ENCODE measurements around the gene ERCC1.

GRCh38 chr19:45368737-45369340, 54.9 kb downstream of the ERCC1 start:
- TF ChIP-seq, protein P1, sequence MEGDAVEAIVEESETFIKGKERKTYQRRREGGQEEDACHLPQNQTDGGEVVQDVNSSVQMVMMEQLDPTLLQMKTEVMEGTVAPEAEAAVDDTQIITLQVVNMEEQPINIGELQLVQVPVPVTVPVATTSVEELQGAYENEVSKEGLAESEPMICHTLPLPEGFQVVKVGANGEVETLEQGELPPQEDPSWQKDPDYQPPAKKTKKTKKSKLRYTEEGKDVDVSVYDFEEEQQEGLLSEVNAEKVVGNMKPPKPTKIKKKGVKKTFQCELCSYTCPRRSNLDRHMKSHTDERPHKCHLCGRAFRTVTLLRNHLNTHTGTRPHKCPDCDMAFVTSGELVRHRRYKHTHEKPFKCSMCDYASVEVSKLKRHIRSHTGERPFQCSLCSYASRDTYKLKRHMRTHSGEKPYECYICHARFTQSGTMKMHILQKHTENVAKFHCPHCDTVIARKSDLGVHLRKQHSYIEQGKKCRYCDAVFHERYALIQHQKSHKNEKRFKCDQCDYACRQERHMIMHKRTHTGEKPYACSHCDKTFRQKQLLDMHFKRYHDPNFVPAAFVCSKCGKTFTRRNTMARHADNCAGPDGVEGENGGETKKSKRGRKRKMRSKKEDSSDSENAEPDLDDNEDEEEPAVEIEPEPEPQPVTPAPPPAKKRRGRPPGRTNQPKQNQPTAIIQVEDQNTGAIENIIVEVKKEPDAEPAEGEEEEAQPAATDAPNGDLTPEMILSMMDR (IDR thresholded peaks at IDR 0.05 in 2 of 3, conservative IDR thresholded peaks at IDR 0.05 in 1 of 3; ENCODE audit: borderline replicate concordance in 1 of 3, insufficient read depth in 1 of 3, low read depth in 2 of 3, low read length in 2 of 3), result no peak
- TF ChIP-seq EZH2phosphoT487 (IDR thresholded peaks at IDR 0.05; ENCODE audit: borderline replicate concordance) (no peak), POLR2A (IDR thresholded peaks at IDR 0.05; ENCODE audit: borderline replicate concordance, extremely low read depth, insufficient read depth, insufficient read length) (no peak), SIN3A (IDR thresholded peaks at IDR 0.05; ENCODE audit: low read depth) (no peak)
